GM18858 (cell line): ENCODE results near the gene TBX1.

ENCODE experiments used
- ATAC-seq: cut with Tn5 transposase; IDR thresholded peaks from one replicate; pipeline ENCODE4 v1.9.1; 2021; ENCODE audit not compliant: unreplicated experiment

Gene TBX1

DNA sequence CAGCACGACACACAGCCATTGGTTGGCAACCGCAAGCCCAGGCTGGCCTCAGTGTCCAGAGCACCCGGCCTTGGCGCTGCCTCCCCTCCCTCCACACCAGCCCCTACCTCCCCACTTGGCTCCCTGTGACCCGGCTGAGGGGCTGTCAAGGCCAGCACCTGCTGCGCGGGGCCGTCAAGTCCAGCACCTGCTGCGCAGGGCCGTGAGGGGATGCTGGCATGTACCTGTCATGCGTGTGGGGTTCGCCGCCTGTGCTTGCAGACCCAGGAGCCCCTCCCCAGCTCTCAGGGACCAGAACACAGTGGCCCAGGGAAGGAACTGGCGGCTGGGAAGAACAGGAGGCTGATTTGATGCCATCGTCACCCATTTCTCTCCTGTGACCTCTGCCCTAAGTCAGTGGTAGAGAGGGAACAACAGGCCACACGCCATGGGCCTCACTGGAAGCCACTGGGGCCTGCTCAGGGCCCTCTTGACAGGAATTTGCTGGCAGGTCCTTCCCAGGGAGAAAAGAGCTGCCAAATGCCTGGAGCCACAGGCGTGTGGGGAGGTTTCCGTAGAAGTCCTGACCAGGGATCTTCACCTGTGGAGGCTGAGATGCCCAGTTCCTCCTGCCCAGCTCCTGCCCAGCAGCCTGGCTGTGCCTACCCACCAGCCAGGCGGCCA, 37.6 kb downstream of the TBX1 start:
- ATAC-seq = no peak

DNA sequence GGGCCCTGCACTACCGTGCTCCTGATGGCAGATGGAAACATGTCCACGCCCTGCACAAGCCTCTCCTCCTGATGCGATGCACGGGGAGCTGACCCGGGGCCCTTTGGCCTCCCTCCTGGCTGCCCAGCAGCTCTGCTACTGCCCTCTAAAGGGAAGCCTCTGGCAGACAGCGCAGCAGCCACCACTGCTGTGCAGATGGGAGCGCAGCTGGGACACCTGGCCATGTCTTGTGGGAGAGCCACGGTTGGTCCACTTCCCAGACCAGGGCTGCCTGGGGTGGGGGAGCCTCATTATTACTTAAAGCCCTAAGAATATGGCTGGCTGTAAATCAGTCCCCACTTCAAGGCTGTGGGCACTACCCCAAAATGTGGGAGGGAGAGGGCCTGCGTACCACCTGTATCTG, 38.3 kb downstream of the TBX1 start:
- no peak for ATAC-seq

DNA sequence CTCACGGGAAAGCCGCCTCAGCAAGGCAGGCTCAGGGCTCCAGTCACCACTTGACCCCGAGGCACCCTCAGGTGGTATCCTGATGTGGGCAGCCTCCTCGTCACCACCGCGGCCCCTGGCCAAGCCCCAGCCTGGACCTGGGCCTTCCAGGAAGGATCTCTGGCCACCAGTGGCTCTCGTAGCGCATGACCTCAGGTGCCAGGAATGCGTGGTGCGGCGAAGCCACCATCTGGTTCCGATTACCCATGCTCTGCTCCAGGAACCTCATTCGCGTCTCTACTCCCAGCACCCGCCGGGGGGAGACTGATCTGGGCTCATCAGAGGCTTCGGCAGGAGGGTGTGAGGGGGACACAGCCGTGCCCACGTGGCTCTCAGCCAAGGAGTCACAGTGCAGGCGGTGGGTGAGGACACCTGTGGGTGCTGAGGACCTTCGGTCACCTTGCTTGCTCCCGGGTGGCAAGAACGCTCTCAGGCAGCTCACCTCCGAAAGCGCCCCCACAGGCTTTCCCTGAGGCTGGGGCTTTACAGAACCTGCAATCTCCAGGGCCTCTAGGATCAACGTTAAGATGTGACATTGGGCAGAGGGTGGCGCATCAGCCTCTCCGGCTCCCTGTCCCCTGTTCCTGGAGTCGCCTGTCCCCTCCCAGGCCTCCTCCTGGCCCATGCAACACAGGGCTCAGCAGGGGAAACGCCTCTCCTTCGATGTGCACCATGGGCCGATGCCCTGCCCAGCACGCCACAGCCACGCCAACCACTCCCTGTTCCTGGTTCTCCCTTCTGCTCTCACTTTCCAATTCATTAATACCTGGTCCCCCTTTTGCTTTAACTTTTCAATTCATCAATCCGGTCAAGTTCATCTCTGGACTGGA, 39.0 kb downstream of the TBX1 start:
- ATAC-seq = no peak

DNA sequence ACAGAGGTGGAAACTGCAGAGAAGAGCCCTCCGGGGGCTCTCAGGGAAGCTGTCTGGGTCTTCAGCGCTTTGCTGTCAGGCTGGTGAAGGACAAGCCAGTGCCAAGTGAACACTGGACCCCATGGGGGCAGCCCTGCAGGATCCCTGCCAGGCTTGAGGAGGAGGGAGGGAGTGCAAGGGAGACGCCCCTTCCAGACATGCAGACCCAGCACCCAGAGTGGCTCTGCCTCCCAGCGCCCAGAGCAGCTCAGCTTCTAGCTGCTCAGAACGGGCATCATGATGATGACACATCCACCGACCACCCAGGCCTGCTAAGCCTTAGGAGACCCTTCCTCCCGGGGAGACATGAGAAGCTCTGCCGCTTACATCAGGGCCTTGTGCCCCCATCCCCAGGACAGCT, 39.7 kb downstream of the TBX1 start:
- no peak for ATAC-seq

DNA sequence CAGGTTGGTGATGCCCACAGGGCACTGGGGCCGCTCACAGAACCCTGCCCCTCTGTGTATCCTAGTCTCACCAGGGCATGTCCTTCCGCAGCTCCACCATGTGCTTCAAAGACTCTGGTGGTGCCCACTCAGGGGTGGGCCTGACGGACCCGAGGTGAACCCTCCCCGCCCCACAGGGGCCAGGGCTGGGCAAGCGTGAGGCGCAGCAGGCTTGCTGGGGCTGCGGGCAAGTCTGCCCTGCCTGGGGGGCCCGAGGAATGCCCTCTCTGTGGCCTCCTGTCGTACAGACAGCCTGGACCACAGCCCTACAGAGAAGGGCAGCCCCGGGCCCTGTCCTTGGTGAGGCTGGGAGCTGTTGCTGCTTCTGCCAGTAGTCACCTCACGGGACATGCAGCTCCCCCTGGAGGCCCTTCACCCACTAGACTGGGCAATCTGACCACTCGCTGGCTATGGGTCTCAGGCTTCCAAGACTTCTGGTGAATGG, 40.2 kb downstream of the TBX1 start:
- no peak for ATAC-seq

DNA sequence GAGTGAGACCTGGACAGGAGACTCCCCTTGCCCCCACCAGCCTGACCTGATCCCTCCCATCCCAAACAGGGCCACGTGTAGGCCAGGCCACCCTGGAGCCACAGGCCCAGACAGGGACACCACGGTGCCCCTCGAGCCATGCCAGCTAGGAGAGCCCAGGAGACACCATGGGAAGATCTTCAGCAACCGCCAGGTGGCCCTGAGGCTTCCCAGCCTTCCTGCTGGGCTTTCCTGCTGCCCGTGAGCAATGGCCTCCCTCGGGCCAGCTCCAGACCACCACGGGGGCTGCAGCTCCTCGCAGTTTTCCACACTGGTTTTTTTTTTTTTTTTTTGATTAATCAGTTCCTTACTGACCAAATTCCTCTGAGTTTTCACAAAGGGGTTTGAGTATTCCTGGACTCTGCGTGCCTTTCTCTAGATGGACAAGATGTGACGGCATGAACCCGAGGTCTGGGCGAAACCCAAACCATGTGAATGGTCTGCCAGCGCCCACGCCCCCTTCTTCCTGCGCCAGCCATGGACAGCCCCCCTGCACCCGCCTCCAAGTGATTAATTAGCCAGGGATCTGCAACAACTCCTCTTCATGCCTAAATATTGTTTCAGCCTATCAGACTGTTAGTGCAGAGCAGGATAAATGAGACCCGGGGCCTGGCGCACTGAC, 40.9 kb downstream of the TBX1 start:
- ATAC-seq = no peak

DNA sequence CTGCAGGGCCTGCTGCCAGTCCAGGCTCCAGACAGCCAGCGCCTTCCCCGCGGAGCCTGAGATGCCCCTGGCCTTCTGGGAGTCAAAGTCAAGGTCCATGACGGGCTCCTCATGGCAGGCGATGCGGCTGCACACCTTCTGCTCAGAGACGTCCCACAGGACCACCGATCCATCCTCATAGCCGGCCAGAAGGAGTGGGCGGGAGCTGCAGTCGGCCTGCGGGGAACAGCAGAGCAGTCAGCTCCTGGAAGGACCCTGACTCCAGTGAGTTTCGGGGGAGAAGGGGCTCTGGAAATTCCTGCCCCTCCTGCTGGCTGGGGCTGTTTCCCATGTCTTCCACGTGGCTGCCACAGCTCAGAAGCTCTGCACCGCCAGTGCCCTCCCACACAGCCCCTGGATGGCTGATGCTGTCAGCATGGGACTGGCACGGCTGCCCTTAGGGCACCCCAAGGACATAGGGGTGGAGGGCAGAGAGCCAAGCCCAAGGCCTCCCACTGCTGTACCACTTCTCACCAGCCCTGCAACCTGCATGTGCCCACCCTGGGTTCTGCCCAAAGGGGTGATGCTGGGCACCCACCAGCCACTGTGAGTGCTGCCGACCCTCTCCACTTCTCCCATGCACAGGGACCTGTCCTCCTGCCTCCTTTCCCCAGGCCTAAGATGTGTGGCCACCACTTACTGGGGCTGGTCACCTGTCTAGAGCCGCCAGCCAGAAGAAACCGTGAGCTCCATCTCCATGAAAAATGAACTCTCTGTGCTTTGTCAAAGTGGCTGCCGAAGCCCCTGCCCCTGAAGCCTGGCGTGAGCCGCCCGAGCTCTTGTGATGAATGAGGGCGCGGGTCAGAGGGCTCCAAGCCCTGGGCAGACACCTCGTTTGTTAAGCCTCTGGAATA, 41.7 kb downstream of the TBX1 start:
- ATAC-seq = no peak

DNA sequence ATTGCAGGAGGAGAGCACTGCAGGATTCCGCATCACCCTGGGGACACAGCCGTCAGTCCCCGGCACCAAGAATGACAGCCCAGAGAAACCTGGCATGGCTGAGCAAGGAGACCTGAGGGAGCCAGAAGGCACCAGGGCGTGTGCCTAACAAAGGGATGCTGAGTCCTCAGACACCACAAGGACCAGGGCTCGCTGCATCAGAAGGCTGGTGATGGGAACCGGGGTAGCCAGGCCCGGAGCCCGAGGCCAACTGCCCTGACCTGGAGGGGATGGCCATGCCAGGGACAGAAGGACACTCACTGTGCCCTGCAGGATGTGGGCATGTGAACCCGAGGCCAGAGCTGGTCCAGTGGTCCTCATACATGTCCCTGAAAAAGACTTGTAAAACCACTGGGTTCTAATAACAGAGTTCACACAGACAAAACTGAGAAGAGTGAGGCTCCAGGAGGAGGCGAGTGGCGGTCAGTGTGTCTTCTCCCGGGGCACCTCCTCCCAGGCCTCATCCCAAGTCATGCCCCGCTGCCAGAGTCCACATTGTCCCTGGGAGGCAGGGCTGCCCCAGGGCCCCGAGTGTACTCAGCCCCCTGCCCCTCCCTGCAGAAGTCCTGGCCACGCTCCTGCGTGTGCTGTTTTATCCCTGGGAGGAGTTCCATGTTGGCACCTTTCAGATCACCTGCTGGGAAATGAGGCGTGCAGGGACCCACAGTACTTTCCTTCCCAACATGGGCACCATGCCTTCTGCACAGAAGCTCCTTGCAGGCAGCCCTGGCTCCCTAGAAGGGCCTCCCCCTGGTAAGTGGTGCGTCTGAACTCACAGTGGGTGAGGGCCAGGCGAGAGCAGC, 42.5 kb downstream of the TBX1 start:
- no peak for ATAC-seq

DNA sequence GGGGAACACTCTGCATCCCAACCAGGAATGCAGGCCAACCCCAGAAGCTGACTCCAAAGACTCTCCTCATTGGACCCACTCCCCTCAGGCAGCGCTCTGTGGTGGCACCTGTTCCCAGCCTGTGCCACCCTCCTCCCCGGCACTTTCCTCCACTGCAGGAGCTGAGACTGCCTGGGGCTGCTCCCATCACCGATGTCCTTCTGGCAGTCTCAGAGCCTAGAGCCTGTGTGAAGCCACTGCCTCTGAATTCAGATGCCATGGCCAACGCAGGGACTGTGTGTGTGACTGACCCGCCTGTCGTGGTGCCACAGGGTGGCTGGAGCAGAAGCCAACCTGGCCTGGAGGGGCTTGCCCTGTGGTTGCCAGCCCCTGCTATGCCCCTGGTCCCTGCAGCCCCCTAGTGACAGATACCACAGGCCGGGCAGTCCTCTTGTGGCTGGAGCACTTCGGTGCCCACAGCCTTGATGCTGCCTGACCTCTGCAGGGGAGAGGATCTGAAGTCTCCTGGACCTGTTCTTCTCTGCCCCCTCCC, 43.2 kb downstream of the TBX1 start:
- ATAC-seq = no peak

DNA sequence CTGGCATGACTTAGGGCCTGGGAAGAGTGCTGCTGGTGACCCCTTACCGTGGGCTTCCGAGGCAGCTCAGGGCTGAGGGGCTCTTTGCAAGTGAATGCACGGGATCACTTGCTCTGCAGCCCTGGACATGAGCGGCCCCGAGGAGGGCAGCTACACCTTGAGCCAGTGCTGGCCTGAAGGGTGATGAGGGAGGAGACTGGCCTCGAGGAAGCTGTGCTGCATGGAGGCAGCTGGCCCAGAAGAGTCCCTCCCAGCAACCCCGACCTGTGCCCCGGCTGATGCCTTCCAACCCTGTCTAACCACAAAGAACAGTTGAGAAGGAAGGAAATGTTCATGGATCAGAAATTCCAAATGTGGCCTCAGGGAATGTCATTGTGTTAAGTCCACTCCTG, 45.2 kb downstream of the TBX1 start:
- ATAC-seq = no peak

DNA sequence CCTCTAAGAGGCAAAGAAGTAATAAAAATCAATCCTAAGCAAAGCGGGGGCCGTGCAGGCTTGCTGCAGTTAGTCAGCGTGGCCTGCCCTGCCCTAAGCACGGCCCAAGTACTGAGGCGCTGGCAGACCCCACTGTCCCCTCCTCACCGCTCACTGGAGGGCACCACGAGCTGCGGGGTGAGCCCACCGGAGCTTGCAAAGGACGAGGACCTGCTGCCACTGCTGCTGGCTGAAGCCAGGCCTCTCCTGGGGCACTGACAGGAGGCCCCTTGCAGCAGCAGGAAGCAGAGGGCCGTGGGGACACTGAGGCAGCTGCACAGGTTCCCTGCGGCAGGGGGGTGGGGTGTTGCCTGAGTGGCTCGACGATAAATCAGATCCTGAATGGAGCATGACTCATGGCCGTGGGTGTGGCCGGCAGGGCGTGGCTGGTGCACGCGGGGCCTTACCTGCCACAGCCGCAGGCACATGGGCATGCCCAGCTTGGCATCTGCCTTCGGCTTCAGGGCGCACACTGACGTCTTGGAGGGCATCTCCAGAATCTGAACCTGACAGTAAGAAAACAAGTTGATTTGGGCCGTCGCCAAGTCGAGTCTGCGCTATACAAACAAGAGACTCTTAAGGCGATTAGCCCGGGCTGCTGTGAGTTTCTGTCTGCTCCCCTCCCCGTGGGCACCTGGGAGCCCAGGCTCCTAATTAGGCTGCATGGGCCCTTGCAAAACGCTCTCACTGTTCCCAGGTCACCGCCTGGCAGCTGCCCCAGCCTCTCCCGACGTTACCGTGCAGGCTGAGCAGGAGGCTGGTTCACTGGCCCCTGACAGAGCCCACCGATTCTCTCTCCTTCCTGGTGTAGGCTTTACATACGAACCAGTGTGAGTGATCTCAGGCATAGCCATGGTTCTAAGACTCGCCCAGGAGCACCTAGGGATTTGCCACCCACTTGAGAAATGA, 45.9 kb downstream of the TBX1 start:
- no peak for ATAC-seq

DNA sequence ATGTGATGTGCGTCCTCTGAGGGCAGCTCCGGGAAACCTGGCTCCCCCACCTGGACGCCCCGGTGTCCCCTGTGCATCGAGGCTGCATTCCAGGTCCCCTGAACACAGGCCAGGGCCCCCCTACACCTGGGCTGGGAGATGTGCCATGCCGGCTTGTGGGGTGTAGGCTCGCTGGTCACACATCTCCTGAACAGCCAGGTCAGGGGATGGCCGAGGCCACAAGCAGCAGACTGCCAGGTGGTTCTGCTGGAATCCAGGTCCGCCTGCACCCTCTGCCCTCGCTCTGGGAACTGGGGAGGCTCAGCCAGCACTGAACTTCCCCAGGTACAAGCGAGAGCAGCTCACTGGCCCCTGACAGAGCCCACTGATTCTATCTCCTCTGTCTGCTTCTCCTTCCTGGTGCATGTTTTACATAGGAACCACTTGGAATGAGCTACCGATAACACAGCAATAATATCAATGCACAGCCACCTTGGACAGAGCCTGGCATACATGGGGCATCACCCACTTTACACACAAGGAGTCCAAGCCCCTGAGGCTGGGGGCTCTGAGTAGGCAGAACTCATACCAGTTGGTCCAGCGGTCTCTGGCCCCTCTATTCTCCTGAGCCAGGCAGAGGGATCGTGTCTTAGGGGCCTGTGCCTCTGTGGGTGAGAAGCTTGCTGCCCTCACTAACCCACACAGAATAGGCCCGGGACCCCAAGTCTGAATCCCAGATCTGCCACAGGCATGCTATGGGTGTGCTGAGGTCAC, 46.8 kb downstream of the TBX1 start:
- no peak for ATAC-seq

DNA sequence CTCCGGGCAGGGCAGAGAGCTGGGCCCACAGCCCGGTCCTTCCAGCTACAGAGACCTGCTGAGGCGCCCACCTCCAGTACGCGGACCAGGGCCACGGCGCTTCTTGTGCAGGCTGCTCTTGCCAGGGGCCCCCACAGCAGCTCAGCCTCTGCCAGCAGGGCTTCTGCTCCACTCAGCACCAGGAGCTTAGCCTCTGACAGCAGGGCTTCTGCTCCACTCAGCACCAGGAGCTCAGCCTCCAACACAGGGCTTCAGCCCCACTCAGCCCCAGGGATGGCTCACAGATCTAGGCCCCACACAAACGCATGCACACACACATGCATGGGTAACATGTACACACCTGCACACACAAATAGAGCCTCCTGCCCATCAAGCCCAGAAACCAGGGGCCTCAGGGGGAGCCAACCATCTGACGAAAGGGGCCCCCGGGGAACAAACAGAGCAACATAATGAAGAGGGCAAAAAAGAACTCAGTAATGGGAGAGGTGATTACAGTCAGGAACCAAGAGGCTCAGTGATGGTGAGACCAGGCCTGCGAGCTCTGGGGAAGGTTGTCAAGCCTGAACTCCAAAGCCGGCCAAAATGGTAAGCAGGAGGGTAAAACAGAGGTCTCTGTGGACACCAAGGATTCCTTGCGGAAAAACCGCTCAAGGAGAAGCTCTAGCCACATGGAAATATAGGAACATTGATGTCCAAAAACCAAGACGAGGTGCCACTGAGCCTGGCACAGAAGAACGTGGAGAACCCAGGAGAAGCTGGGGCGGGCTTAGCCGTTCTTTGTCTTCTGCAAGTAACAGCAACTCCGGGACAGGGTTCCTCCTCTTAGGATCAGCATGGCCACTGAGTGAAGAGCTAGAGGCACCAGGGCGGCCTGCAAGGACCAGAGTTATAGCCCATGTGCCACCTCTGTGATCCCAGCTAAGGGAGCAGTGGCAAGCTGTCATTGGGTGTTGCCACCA, 47.6 kb downstream of the TBX1 start:
- ATAC-seq = no peak

DNA sequence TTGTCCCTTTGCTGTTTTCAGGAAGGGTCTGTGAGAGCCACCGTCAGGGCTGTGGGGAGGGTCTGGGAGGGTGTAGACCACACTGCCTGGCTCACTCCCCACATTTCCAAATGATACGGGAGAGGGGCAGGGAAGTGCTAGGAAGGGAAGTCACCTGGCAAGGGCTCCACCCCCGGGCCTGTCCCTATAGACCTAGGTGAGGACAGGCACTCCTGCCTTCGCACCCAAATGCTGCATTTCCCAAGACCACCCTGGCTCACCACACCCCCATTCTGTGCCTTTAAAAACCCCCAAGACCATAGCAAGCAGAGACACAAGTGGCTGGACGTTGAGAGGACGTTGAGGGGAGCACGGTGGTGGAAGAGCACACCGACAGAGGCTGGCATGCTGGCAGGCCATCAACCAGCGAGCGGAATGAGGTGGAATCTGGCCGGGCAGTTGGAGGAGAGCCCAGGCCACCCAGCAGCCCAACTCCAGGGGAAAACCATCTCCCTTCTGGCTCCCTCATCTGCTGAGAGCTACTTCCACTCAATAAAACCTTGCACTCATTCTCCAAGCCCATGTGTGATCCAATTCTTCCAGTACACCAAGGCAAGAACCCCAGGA, 48.4 kb downstream of the TBX1 start:
- no peak for ATAC-seq

DNA sequence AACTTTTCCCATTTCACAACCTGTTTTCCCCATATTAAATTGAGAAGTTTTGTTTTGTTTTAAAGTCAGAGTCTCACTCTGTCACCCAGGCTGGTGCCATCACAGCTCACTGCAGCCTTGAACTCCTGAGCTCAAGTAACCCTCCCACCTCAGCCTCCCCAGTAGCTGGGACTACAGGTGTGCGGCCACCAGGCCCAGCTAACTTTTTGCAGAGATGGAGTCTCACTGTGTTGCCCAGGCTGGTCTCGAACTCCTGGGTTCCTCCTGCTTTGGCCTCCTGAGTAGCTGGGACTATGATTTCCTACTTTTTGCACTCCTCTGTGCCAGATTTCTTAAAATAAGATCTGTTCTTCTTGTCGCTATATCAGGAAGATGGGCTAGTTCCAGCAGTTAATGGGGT, 49.2 kb downstream of the TBX1 start:
- no peak for ATAC-seq
